GM12878 (cell line): Measurements from ENCODE around the gene GRK1. TPM values are rescaled to one million over a fixed set of nuclear protein-coding genes. Genes with fewer than 3 reads are reported as not detected.

Source experiments
- ATAC-seq: fragments of 200-7000 bp; cut with Tn5 transposase; 3 replicates; pipeline ENCODE4 v1.9.1; 2020; ENCODE audit warnings: mild to moderate bottlenecking, moderate library complexity
- BruUV-seq: library from RNA; stranded (reverse); fragments of 400-500 nt; replicated peaks from 2 replicates; lab custom pipeline; 2021; lab: Mats Ljungman, UMichigan
- CTCF ChIA-PET: fragments of 300-600 bp; sonication (Branson Sonifier 250); formaldehyde crosslinking; extraction: SDS; loops from one replicate; lab custom pipeline; 2021; ENCODE audit warnings: inconsistent platforms; lab: Yijun Ruan, JAX
- POLR2A ChIA-PET: fragments of 350-600 bp; formaldehyde crosslinking; extraction: SDS; loops from one replicate; lab custom pipeline; 2021; ENCODE audit warnings: inconsistent platforms; lab: Charles Lee
- RAD21 ChIA-PET: fragments of 300-600 bp; sonication (Branson Sonifier 250); formaldehyde crosslinking; loops from one replicate; lab custom pipeline; 2023; ENCODE audit warnings: antibody characterized with exemption; ENCODE audit not compliant: unreplicated experiment; lab: Charles Lee
- SMC1A ChIA-PET: fragments of 300-600 bp; sonication (Branson Sonifier 250); formaldehyde crosslinking; loops from one replicate; lab custom pipeline; 2023; ENCODE audit not compliant: unreplicated experiment, uncharacterized antibody; lab: Charles Lee
- DNase-seq: peaks from one replicate; pipeline ENCODE4 v3.0.0-alpha.2; 2011; ENCODE audit warnings: low read depth, low spot score
- FAIRE-seq: peaks from 3 replicates; lab custom pipeline; 2011; peaks lifted over from hg19 to GRCh38; lab: Jason Lieb, UNC
- H2AFZ ChIP-seq: 2 replicates; pipeline ENCODE4 v1.6.0; 2011; ENCODE audit warnings: low read depth, low read length, control low read depth; ENCODE audit not compliant: control insufficient read depth
- H3K27ac ChIP-seq: 2 replicates; pipeline ENCODE4 v1.5.1; 2011; ENCODE audit warnings: control low read depth; ENCODE audit not compliant: control insufficient read depth, insufficient read depth
- H3K27me3 ChIP-seq, 2 experiments: replicated peaks in 1 of 2; 2 replicates each; pipeline versions ENCODE4 v1.6.0 to v1.6.1; 2011; ENCODE audit warnings: low read length in 1 of 2; ENCODE audit not compliant: control insufficient read depth in 2 of 2, insufficient read depth in 2 of 2
- H3K36me3 ChIP-seq, 2 experiments: 2 replicates each; pipeline ENCODE4 v1.5.1; 2011; ENCODE audit warnings: low read length in 1 of 2; ENCODE audit not compliant: control insufficient read depth in 2 of 2, insufficient read depth in 2 of 2
- H3K4me1 ChIP-seq: 2 replicates; pipeline ENCODE4 v1.6.1; 2011; ENCODE audit warnings: mild to moderate bottlenecking, low read length, moderate library complexity, mixed read lengths; ENCODE audit not compliant: control insufficient read depth, insufficient read depth
- H3K4me2 ChIP-seq: 2 replicates; pipeline ENCODE4 v1.6.0; 2011; ENCODE audit warnings: control low read depth; ENCODE audit not compliant: control insufficient read depth, insufficient read depth
- H3K4me3 ChIP-seq: fragments of 200-600 bp; sonication (generic); 2 replicates; pipeline ENCODE4 v1.5.1; 2016
- H3K79me2 ChIP-seq: 2 replicates; pipeline ENCODE4 v1.6.0; 2011; ENCODE audit warnings: low read length; ENCODE audit not compliant: control insufficient read depth, insufficient read depth
- H3K9ac ChIP-seq: 2 replicates; pipeline ENCODE4 v1.8.0; 2011; ENCODE audit warnings: low read length, control low read depth, mixed read lengths; ENCODE audit not compliant: control insufficient read depth, insufficient read depth
- H3K9me3 ChIP-seq: replicated peaks from 3 replicates; pipeline ENCODE4 v1.5.1; 2011; ENCODE audit warnings: mild to moderate bottlenecking, low read length; ENCODE audit not compliant: control insufficient read depth, insufficient read depth
- H4K20me1 ChIP-seq: 2 replicates; pipeline ENCODE4 v1.6.0; 2011; ENCODE audit not compliant: control insufficient read depth, insufficient read depth
- CBX3 ChIP-seq: fragments of 200-600 bp; sonication (generic); IDR thresholded peaks from 2 replicates; pipeline ENCODE4 v1.6.1; 2016; ENCODE audit warnings: low read depth, borderline replicate concordance
- CHD1 ChIP-seq: IDR thresholded peaks from 2 replicates; pipeline ENCODE4 v1.6.1; 2012; ENCODE audit warnings: low read depth, low read length, improper control_type of control experiment
- CTCF ChIP-seq, 3 experiments: IDR thresholded peaks in 2 of 3; conservative IDR thresholded peaks in 1 of 3; 2 replicates each; pipeline ENCODE4 v1.5.1; 2011; ENCODE audit warnings: low read depth in 3 of 3, low read length in 3 of 3, mild to moderate bottlenecking in 3 of 3, control low read depth in 2 of 3, moderate library complexity in 2 of 3, inconsistent platforms in 1 of 3, mixed read lengths in 1 of 3; ENCODE audit not compliant: control insufficient read depth in 2 of 3, insufficient read depth in 1 of 3; ENCODE audit errors: extremely low read depth in 1 of 3
- GABPA ChIP-seq: IDR thresholded peaks from 2 replicates; pipeline ENCODE4 v1.6.1; 2014; ENCODE audit warnings: antibody characterized with exemption, low read depth, mild to moderate bottlenecking, inconsistent platforms
- HDAC2 ChIP-seq: fragments of 200-600 bp; sonication (generic); IDR thresholded peaks from 2 replicates; pipeline ENCODE4 v1.6.1; 2017
- HDAC6 ChIP-seq: fragments of 200-600 bp; sonication (generic); IDR thresholded peaks from one replicate; pipeline ENCODE4 v1.8.0; 2017; ENCODE audit warnings: antibody characterized with exemption; ENCODE audit not compliant: unreplicated experiment
- MYC ChIP-seq: IDR thresholded peaks from 2 replicates; pipeline ENCODE4 v1.6.1; 2011; ENCODE audit warnings: mild to moderate bottlenecking, low read length, moderate library complexity, inconsistent platforms; ENCODE audit not compliant: insufficient read depth, insufficient replicate concordance, insufficient read length, severe bottlenecking
- PAX8 ChIP-seq: fragments of 450-650 bp; IDR thresholded peaks from 2 replicates; pipeline ENCODE4 v1.6.1; 2017; ENCODE audit warnings: mild to moderate bottlenecking, moderate library complexity
- SIN3A ChIP-seq: IDR thresholded peaks from 2 replicates; pipeline ENCODE4 v1.6.1; 2012; ENCODE audit warnings: low read depth, low read length, improper control_type of control experiment
- SMC3 ChIP-seq: IDR thresholded peaks from 2 replicates; pipeline ENCODE4 v1.6.1; 2011; ENCODE audit warnings: low read length, improper control_type of control experiment, borderline replicate concordance
- ZBTB11 ChIP-seq: fragments of 450-650 bp; formaldehyde crosslinking; IDR thresholded peaks from 2 replicates; pipeline ENCODE4 v1.5.0; 2022; ENCODE audit warnings: mild to moderate bottlenecking, missing genetic modification characterization
- whole genome bisulfite sequencing: methylation state at CpG from one replicate; pipeline ENCODE4 v1.1.6; 2016; ENCODE audit warnings: low lambda C conversion rate; ENCODE audit not compliant: insufficient replicate concordance, insufficient coverage; ENCODE audit errors: missing lambda C conversion rate; 5-methylcytosine and 5-hydroxymethylcytosine counted together
- in situ Hi-C: fragments of 300-500 bp; cut with MboI; formaldehyde crosslinking; loops from 9 replicates; pipeline ENCODE4 v1.14.3; 2018; ENCODE audit warnings: mixed read lengths
- intact Hi-C: fragments of 100-400 bp; cut with micrococcal nuclease; formaldehyde crosslinking; loops from one replicate; pipeline ENCODE4 v1.14.2; 2022; ENCODE audit not compliant: unreplicated experiment
- polyA plus RNA-seq, 11 experiments: library from polyadenylated mRNA; depleted of rRNA in 4 of 11; unstranded in 6 of 11; stranded (reverse) in 5 of 11; fragments of >200 nt; fragmentation: Nextera tagmentation in 4 of 11; fragmentation: Illumina TruSeq in 1 of 11; extraction: Ambion mirVana in 4 of 11; extraction: Trizol in 1 of 11; gene quantifications; 1 replicate in 1 of 11; 2 replicates in 10 of 11; pipeline versions ENCODE4 v1.2.1 to v1.2.3, GENCODE V29; 2011 to 2016; ENCODE audit warnings: inconsistent platforms in 2 of 11, missing spikeins in 2 of 11, low read depth in 1 of 11
- total RNA-seq, 4 experiments: library from RNA; depleted of rRNA in 3 of 4; stranded (reverse); fragments of >200 nt in 3 of 4; fragmentation: Illumina TruSeq in 1 of 4; extraction: Trizol in 1 of 4; gene quantifications; 2 replicates each; pipeline versions ENCODE4 v1.2.1 to v1.2.3, GENCODE V29; 2013 to 2021

GRK1 gene
- total and polyA plus RNA-seq, 10 of the 15 experiments (the other 5 are each of a cell fraction or from before 2014, with no cell fraction given) = under 0.01 to 0.04 TPM; not detected in 8

GRCh38 chr13:113669231-113669754 is 2.3 kb downstream of the GRK1 start:
- POLR2A ChIA-PET = no interaction called here
- no peaks in the 10 kb centered on the region for H4K20me1 ChIP-seq
- no peak for DNase-seq
- no peak overlapping the region for H3K9ac ChIP-seq
- no peak overlapping the region for H3K4me3 ChIP-seq
- CTCF ChIA-PET = no interaction called here
- RAD21 ChIA-PET = no interaction called here
- H3K9me3 ChIP-seq = no peaks in the 10 kb centered on the region; the same call in 2 of the 3 replicates
- ATAC-seq = no peak
- H3K27me3 ChIP-seq = no peaks in the 10 kb centered on the region
- no peak for FAIRE-seq
- no peak overlapping the region for H2AFZ ChIP-seq
- SMC1A ChIA-PET = no interaction called here
- intact Hi-C loops = no loop called here
- 44% methylated on average over 13 of the region's 13 CpGs for WGBS
- TF ChIP-seq CTCF (IDR thresholded peaks at IDR 0.05 in 2 of 3, conservative IDR thresholded peaks at IDR 0.05 in 1 of 3; ENCODE audit: control insufficient read depth in 2 of 3, extremely low read depth in 1 of 3, insufficient read depth in 1 of 3, low read depth in 3 of 3, low read length in 3 of 3) (no peak), MYC (no peak), ZBTB11 (CRISPR knock-in tag) (no peak), HDAC2 (no peak), CBX3 (no peak), PAX8 (no peak), CHD1 (no peak), SIN3A (no peak), SMC3 (no peak), HDAC6 (no peak), GABPA (no peak)
- TF ChIP-seq, all 136 proteins: peak for 0
- no peak overlapping the region for H3K4me2 ChIP-seq
- H3K4me1 ChIP-seq = no peaks in the 10 kb centered on the region
- no peaks in the 10 kb centered on the region for H3K36me3 ChIP-seq
- no TSS peak for BruUV-seq
- H3K27ac ChIP-seq = no peak overlapping the region
- no peaks in the 10 kb centered on the region for H3K79me2 ChIP-seq
- in situ Hi-C loops = no loop called here
